ENCODE results near the gene CKMT2.

The CKMT2 gene

DNA sequence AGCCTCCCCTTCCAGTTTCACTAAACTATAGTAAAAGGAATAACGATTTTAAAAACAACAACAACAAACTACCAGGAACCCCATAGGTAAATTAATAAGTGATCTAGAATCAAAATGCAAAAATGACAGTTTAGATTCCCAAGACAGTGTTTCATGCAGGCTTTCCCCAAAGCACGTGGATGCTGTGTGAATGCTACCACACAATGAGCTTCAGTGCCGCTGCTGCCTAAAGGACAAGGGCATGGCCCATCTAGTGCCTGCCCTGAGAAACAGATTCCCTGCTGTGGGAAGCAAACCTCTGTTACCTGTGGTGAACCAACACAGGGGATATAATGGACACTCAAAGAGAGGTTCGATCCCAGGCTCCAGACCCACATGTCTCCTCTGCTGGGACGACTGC is 23.7 kb upstream of the CKMT2 start:
- TF ChIP-seq, protein P1, sequence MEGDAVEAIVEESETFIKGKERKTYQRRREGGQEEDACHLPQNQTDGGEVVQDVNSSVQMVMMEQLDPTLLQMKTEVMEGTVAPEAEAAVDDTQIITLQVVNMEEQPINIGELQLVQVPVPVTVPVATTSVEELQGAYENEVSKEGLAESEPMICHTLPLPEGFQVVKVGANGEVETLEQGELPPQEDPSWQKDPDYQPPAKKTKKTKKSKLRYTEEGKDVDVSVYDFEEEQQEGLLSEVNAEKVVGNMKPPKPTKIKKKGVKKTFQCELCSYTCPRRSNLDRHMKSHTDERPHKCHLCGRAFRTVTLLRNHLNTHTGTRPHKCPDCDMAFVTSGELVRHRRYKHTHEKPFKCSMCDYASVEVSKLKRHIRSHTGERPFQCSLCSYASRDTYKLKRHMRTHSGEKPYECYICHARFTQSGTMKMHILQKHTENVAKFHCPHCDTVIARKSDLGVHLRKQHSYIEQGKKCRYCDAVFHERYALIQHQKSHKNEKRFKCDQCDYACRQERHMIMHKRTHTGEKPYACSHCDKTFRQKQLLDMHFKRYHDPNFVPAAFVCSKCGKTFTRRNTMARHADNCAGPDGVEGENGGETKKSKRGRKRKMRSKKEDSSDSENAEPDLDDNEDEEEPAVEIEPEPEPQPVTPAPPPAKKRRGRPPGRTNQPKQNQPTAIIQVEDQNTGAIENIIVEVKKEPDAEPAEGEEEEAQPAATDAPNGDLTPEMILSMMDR (IDR thresholded peaks at IDR 0.05; ENCODE audit: insufficient read depth, low read length, poor library complexity, severe bottlenecking), result no peak
- DNase-seq (ENCODE audit: extremely low read depth, insufficient read length), result no peak
- H3K36me3 ChIP-seq (ENCODE audit: control insufficient read depth, insufficient read depth, low read length), result no peaks in the 10 kb centered on the region
- no peaks in the 10 kb centered on the region for H3K27me3 ChIP-seq (replicated peaks; ENCODE audit: control insufficient read depth, insufficient read depth, low read length)
- H3K4me3 ChIP-seq (replicated peaks; ENCODE audit: low read depth, low read length), result no peak overlapping the region

DNA sequence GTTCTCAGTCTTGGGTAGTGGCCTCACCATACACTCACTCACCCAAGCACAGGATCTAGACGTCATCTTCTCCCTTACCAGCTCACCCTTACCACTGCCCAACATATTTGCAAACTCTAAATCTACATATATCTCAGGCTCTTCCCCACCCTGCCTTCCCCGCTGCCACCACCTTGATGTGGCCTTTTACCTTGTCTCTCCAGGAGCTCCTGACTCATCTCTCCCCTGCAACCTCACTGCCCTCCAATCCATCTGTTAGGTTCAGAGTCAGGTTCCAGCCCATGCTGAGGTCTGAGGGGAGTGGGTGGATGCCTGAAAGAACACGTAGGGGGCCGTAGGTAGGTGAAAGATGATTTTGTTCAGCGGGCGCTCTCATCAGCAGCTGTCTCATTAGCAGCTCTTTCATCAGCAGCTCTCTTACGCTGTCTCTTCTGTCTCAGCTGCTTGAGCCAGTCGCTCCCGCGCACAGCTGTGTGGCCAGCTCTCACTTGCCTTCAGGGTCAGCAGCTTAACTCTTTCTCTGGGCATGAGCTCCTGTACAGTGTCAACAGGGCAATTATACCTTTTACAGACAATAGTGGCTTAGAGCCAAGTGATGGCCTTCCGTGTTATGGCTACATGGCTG is 23.1 kb upstream of the CKMT2 start:
- H3K36me3 ChIP-seq (ENCODE audit: control insufficient read depth, insufficient read depth, low read length), result no peaks in the 10 kb centered on the region
- TF ChIP-seq, protein P1 (IDR thresholded peaks at IDR 0.05; ENCODE audit: insufficient read depth, low read length, poor library complexity, severe bottlenecking), result no peak
- DNase-seq (ENCODE audit: extremely low read depth, insufficient read length), result no peak
- no peaks in the 10 kb centered on the region for H3K27me3 ChIP-seq (replicated peaks; ENCODE audit: control insufficient read depth, insufficient read depth, low read length)
- no peak overlapping the region for H3K4me3 ChIP-seq (replicated peaks; ENCODE audit: low read depth, low read length)

DNA sequence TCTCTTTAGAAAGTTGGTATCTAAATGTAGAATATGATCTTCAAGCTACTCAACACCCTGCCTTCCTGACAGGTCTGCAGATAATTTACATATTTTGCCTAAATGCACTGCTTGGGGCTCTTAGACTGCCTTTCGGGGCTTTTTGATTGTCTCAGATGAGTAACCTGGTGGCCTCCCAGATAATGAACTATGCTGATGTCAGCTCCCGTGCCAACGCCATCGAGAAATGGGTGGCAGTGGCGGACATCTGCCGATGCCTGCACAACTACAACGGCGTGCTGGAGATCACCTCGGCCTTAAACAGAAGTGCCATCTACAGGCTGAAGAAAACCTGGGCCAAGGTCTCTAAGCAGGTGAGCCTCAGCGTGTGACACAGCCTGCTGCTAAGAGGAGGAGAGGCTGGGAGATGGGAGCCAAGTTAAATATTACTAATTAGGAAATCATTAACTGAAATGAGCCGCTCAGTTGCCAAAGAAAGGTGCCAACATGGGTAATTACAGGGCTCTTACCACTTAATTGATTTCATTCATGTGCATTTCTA is 20.8 kb upstream of the CKMT2 start:
- TF ChIP-seq, protein P1 (IDR thresholded peaks at IDR 0.05; ENCODE audit: insufficient read depth, low read length, poor library complexity, severe bottlenecking), result peak; percentile 45

DNA sequence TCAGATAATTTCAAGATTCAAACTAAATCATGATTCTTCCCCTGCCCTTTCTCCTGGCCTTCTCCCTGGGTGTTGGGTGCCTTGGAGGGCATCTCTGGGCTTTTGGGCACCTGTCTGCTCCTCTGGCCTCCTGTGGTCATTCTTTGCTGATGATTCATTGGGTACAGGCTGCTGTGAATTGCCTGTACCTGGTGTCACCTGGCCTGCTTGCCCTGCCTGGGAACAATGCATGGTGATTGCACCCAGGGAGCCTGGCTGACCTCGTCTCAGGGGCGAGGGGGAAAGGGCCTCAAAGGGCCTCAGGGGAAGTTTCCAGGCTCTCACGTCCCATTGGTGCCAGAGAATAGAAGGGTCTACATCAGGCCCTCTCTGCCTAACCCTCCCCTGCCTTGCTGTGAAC is 20.1 kb upstream of the CKMT2 start:
- Histone ChIP-seq H3K27me3 (replicated peaks; ENCODE audit: control insufficient read depth, insufficient read depth, low read length) (no peaks in the 10 kb centered on the region), H3K36me3 (ENCODE audit: control insufficient read depth, insufficient read depth, low read length) (no peaks in the 10 kb centered on the region), H3K4me3 (replicated peaks; ENCODE audit: low read depth, low read length) (no peak overlapping the region)
- TF ChIP-seq, protein P1 (IDR thresholded peaks at IDR 0.05; ENCODE audit: insufficient read depth, low read length, poor library complexity, severe bottlenecking), result no peak
- no peak for DNase-seq (ENCODE audit: extremely low read depth, insufficient read length)

More for the DNA sequence above, 20.8 kb upstream of the CKMT2 start:
- Histone ChIP-seq H3K27me3 (replicated peaks; ENCODE audit: control insufficient read depth, insufficient read depth, low read length) (no peaks in the 10 kb centered on the region), H3K36me3 (ENCODE audit: control insufficient read depth, insufficient read depth, low read length) (no peaks in the 10 kb centered on the region), H3K4me3 (replicated peaks; ENCODE audit: low read depth, low read length) (no peak overlapping the region; the same call in 1 of the 2 replicates)
- DNase-seq (ENCODE audit: extremely low read depth, insufficient read length), result peak; percentile 60

DNA sequence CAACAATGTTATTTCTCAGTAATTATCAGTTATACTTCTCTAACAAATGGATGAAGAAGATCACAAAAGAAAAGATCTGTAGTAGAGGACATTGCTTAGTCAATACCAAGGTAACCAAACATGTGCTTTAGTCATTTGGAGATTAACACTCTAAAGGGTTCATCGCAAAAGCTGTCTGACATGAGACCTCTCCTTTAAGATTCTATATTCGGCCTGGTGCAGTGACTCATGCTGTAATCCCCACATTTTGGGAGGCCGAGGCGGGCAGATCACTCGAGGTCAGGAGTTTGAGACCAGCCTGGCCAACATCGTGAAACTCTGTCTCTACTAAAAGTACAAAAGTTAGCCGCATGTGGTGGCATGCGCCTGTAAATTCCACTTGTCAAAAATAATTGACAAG is 18.3 kb upstream of the CKMT2 start:
- no peaks in the 10 kb centered on the region for H3K27me3 ChIP-seq (replicated peaks; ENCODE audit: control insufficient read depth, insufficient read depth, low read length)

More for the DNA sequence above, 18.3 kb upstream of the CKMT2 start:
- Histone ChIP-seq H3K4me3 (replicated peaks; ENCODE audit: low read depth, low read length) (no peak overlapping the region), H3K36me3 (ENCODE audit: control insufficient read depth, insufficient read depth, low read length) (no peaks in the 10 kb centered on the region)
- DNase-seq (ENCODE audit: extremely low read depth, insufficient read length), result no peak
- TF ChIP-seq, protein P1 (IDR thresholded peaks at IDR 0.05; ENCODE audit: insufficient read depth, low read length, poor library complexity, severe bottlenecking), result no peak

All from GM06990 (cell line).